Transverse colon (tissue), 4 donors: ENCODE data around the gene PSMC3IP. TPM values are rescaled to one million over a fixed set of nuclear protein-coding genes. Genes with fewer than 3 reads are reported as not detected.
A peak's percentile ranks its signal among the peaks of the same experiment; 100 is the strongest.
"Not testable (repeated sequence)": the region's sequence is repeated elsewhere in the genome, so short reads cannot be mapped to it uniquely, and the experiment has no call there.

Experiments used
- DNase-seq: peaks from one replicate; pipeline ENCODE4 v3.0.0-alpha.2; 2019
- H3K27ac ChIP-seq, 4 donors: fragments of 200-600 bp; sonication (generic); 2 replicates each; pipeline ENCODE4 v1.5.1; 2016 to 2018; ENCODE audit warnings: inconsistent platforms in 4 of 4
- H3K27me3 ChIP-seq: fragments of 200-600 bp; sonication (generic); 2 replicates; pipeline ENCODE4 v1.5.1; 2017; ENCODE audit warnings: inconsistent platforms
- H3K36me3 ChIP-seq, 4 donors: fragments of 200-600 bp; sonication (generic); 2 replicates each; pipeline ENCODE4 v1.5.1; 2017 to 2019; ENCODE audit warnings: inconsistent platforms in 4 of 4
- H3K4me1 ChIP-seq, 4 donors: fragments of 200-600 bp; sonication (generic); 2 replicates each; pipeline ENCODE4 v1.5.1; 2017 to 2020; ENCODE audit warnings: inconsistent platforms in 4 of 4
- H3K4me3 ChIP-seq, 4 donors: fragments of 200-600 bp; sonication (generic); 1 replicate in 1 of 4; 2 replicates in 3 of 4; pipeline versions ENCODE4 v1.5.1 to v1.6.1; 2017 to 2019; ENCODE audit warnings: inconsistent platforms in 4 of 4
- H3K9me3 ChIP-seq, 2 donors: fragments of 200-600 bp; sonication (generic); 2 replicates each; pipeline ENCODE4 v1.5.1; 2017 to 2019; ENCODE audit warnings: inconsistent platforms in 2 of 2
- CTCF ChIP-seq, 5 experiments: fragments of 200-600 bp in 3 of 5; fragments of 450-650 bp in 2 of 5; sonication (generic) in 3 of 5; IDR thresholded peaks; 1 replicate in 2 of 5; 2 replicates in 3 of 5; pipeline ENCODE4 v1.5.1; 2016 to 2017; ENCODE audit warnings: antibody characterized with exemption in 5 of 5, inconsistent platforms in 3 of 5, mild to moderate bottlenecking in 2 of 5, moderate library complexity in 1 of 5
- EP300 ChIP-seq: sonication (generic); formaldehyde crosslinking; IDR thresholded peaks from one replicate; pipeline ENCODE4 v1.6.1; 2017; ENCODE audit warnings: antibody characterized with exemption, low read depth
- POLR2A ChIP-seq: fragments of 450-650 bp; IDR thresholded peaks from one replicate; pipeline ENCODE4 v1.6.1; 2016; ENCODE audit warnings: antibody characterized with exemption, mild to moderate bottlenecking, moderate library complexity
- POLR2AphosphoS5 ChIP-seq, 3 donors: sonication (generic); formaldehyde crosslinking; IDR thresholded peaks; one replicate each; pipeline ENCODE4 v1.6.1; 2016; ENCODE audit warnings: antibody characterized with exemption in 3 of 3
- WGBS, 2 donors: methylation state at CpG; one replicate each; pipeline ENCODE4 v1.1.5; 2018; ENCODE audit warnings: low coverage in 1 of 2; 5-methylcytosine and 5-hydroxymethylcytosine counted together
- in situ Hi-C, 4 donors: fragments of 200-750 bp; cut with MboI; loops; one replicate each; pipeline versions ENCODE4 v1.15.0 to v1.15.1; 2017; ENCODE audit warnings: low sequenced_read_pairs in 3 of 4, low pct_ligation_motif_present in 1 of 4, low pct_unique_long_range_greater_than_20kb in 1 of 4
- intact Hi-C: fragments of 100-400 bp; cut with DNase I; formaldehyde crosslinking; loops from one replicate; pipeline ENCODE4 v1.15.1; 2023; ENCODE audit warnings: low total_unique reads
- total RNA-seq, 4 donors: library from RNA; depleted of rRNA; stranded (reverse); fragments of >200 nt; gene quantifications; one replicate each; pipeline ENCODE4 v1.1.0, GENCODE V29; 2016

The PSMC3IP gene
- total RNA-seq, 4 donors from 2014 or later: 0.96 to 2.6 (median 1.3) TPM; not detected in 1

DNA sequence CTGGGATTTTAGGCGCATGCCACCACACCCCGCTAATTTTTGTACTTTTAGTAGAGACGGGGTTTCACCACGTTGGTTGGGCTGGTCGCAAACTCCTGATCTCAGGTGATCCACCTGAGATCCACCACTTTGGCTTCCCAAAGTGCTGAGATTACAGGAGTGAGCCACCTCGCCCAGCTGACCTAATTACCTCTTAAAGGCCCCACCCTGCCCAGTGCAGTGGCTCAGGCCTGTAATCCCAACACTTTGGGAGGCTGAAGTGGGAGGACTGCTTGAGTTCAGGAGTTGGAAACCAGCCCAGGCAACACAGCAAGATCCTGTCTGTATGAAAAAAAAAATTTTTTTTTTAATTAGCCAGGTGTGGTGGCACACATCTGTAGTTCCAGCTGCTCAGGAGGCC is 18.5 kb downstream of the PSMC3IP start:
- WGBS, 2 donors: 61 to 80% methylated on average over 2 to 6 of the region's 6 CpGs
- no peaks in the 10 kb centered on the region for H3K27me3 ChIP-seq
- peak overlapping the region; percentile 33 to 50 (median 48) for H3K27ac ChIP-seq
- in situ Hi-C loops (no loop called here), intact Hi-C loops (no loop called here)
- TF ChIP-seq POLR2AphosphoS5 (IDR thresholded peaks at IDR 0.05) (no peak), POLR2A (no peak)
- no peak overlapping the region for H3K4me3 ChIP-seq
- H3K9me3 ChIP-seq: no peaks in the 10 kb centered on the region
- peak; percentile 54 for DNase-seq
- no peaks in the 10 kb centered on the region for H3K36me3 ChIP-seq
- peaks cover 10 to 50% (median 39%) of the 10 kb centered on the region in 4 donors for H3K4me1 ChIP-seq

DNA sequence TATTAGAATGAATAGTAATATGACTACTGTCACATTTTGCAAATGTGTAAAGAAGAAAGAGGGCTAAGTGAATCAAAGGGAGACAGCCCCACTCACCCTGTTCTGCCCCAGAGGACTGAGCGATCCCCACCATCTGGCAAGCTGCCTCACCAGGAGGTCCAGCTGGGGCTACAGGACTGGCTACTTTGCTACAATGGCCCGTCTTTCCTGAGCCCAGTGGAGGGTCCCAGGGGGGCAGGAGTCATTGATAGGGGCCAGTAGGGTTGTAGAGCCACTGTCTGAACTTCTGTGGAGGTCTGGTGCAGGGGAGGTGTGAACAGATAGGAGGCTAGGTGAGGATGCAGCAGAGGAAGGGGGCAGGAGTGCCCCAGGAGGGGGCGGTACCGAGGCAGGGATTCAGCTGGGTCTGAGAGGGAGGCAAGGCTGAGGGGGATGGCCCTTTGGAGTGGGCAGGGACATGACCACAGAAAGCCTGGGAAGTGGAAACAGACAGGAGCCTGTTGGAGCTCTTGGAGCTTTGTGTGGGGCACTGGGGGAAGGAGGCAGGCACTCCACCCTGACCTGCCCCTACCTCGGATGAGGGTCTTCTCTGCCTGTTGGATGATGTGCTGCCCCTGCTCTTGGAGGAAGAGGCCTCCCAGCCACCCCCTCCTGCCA is 21.4 kb downstream of the PSMC3IP start:
- H3K27me3 ChIP-seq, H3K9me3 ChIP-seq, DNase-seq, H3K4me3 ChIP-seq, intact Hi-C loops, H3K36me3 ChIP-seq, in situ Hi-C loops: not testable (repeated sequence)
- Histone ChIP-seq H3K4me1 (peaks cover 0 to 37% (median 21%) of the 10 kb centered on the region in 4 donors), H3K27ac (peak overlapping the region in 1 of 4 donors; percentile 89)
- 52 to 66% methylated on average over 4 to 5 of the region's 5 CpGs for WGBS, 2 donors

- no peak for TF ChIP-seq CTCF (IDR thresholded peaks at IDR 0.05)
- WGBS, 2 donors: 0 to 25% methylated on average over 3 to 4 of the region's 4 CpGs
- H3K36me3 ChIP-seq: no peaks in the 10 kb centered on the region
- H3K4me3 ChIP-seq: peak overlapping the region; percentile 58 to 74 (median 70)
- H3K27ac ChIP-seq: peak overlapping the region; percentile 84 to 95 (median 91)
- peaks cover 0 to 35% (median 21%) of the 10 kb centered on the region in 4 donors for H3K4me1 ChIP-seq
- H3K27me3 ChIP-seq: no peaks in the 10 kb centered on the region
- H3K9me3 ChIP-seq: no peaks in the 10 kb centered on the region
- DNase-seq: no peak
- intact Hi-C loops: no loop called here
- in situ Hi-C loops: no loop called here
Measured at GRCh38 chr17:42555122-42555622, 22.4 kb downstream of the PSMC3IP start.

DNA sequence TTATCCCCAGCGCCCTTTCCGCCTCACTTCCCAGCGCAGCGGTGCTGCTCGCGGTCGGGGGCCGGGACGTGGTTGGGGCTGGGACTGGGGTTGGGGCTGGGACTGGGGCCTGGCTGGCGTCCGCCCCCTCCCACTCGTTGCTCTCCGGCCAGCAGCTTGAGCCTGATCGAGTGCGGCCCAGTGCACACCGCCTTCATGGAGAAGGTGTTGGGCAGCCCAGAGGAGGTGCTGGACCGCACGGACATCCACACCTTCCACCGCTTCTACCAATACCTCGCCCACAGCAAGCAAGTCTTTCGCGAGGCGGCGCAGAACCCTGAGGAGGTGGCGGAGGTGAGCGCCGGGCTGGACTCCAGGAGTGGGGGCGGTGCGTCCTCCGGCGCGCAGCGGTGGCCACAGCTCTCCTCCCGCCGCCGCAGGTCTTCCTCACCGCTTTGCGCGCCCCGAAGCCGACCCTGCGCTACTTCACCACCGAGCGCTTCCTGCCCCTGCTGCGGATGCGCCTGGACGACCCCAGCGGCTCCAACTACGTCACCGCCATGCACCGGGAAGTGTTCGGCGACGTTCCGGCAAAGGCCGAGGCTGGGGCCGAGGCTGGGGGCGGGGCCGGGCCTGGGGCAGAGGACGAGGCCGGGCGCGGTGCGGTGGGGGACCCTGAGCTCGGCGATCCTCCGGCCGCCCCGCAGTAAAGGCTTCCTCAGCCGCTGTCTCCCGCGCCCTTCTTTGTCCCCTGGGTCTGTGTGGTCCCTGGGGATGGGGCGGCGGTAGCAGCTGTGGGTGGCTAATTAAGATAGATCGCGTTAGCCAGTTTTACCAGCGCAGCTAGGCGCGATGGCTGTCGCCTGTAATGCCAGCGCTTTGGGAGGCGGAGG is 23.0 kb downstream of the PSMC3IP start:
- Histone ChIP-seq H3K36me3 (no peaks in the 10 kb centered on the region), H3K27me3 (no peaks in the 10 kb centered on the region), H3K9me3 (no peaks in the 10 kb centered on the region), H3K4me3 (peak overlapping the region; percentile 58 to 74 (median 70)), H3K27ac (peak overlapping the region; percentile 84 to 95 (median 91)), H3K4me1 (peaks cover 0 to 28% (median 19%) of the 10 kb centered on the region in 4 donors)
- in situ Hi-C loops (no loop called here), intact Hi-C loops (no loop called here)
- TF ChIP-seq POLR2AphosphoS5 (IDR thresholded peaks at IDR 0.05): peak; percentile 83 to 94 (median 92)
- no peak for TF ChIP-seq EP300
- peak; percentile 89 for TF ChIP-seq POLR2A
- peak; percentile 92 for DNase-seq
- 0 to 1% methylated on average over 3 to 75 of the region's 82 CpGs for WGBS, 2 donors

GRCh38 chr17:42553866-42554249 is 23.7 kb downstream of the PSMC3IP start:
- Histone ChIP-seq H3K4me3 (peak overlapping the region; percentile 58 to 74 (median 70)), H3K4me1 (peaks cover 0 to 26% (median 17%) of the 10 kb centered on the region in 4 donors), H3K27ac (peak overlapping the region; percentile 84 to 95 (median 91)), H3K9me3 (no peaks in the 10 kb centered on the region), H3K36me3 (no peaks in the 10 kb centered on the region), H3K27me3 (no peaks in the 10 kb centered on the region)
- TF ChIP-seq POLR2AphosphoS5 (IDR thresholded peaks at IDR 0.05) (no peak), EP300 (no peak), POLR2A (no peak), CTCF (IDR thresholded peaks at IDR 0.05) (no peak)
- 56% methylated on average over 14 of the region's 16 CpGs; no CpG with 5 or more reads in 1 of the 2 donors for WGBS, 2 donors
- intact Hi-C loops (no loop called here), in situ Hi-C loops (no loop called here)
- no peak for DNase-seq
